ENCODE measurements around the gene SP4.

DNA sequence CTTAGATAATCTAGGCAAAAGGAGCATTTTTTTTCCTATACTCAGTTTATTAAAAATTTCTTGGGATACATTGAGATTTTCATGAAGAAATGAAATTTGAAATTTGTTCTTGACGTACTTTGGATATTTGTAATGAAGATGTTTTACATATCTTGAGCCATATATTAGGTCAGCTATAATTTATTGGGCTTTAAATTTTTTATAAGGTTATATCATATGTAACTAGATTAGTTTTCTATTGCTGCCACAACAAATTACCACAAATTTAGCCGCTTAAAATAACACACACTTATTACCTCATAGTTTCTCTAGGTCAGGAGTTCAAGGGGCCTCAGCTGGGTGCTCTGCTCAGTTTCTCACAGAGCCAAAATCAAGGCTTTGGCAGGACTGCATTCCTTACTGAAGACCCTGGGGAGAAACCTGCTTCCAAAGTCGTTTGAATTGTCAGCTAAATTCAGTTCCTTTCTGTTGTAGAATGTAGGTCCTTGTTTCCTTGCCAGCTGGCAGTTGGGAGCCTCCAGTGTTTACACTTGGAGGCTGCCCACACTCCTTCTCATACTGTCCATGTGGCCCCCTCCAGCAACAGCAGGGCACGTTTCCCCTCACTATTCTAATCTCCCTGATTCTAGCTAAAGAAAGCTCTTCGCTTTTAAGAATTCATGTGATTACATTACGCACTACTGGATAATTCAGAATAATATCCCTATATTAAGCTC, 72.4 kb downstream of the SP4 start:
- TF ChIP-seq CTCF (IDR thresholded peaks at IDR 0.05; ENCODE audit: poor library complexity): no peak
- TF ChIP-seq EZH2 (IDR thresholded peaks at IDR 0.05; ENCODE audit: borderline replicate concordance): no peak
- no peak for TF ChIP-seq EZH2phosphoT487 (IDR thresholded peaks at IDR 0.05; ENCODE audit: low read depth, severe bottlenecking, unreplicated experiment)
